H9 (cell line): ENCODE measurements around the gene RNF40. TPM values are rescaled to one million over a fixed set of nuclear protein-coding genes. Genes with fewer than 3 reads are reported as not detected.

ENCODE experiments used
- DNase-seq: peaks from one replicate; pipeline ENCODE4 v3.0.0-alpha.2; 2017
- H2AFZ ChIP-seq: one replicate; pipeline ENCODE4 v1.6.1; 2013; ENCODE audit warnings: mild to moderate bottlenecking, low read length, control low read depth, moderate library complexity
- H2AK5ac ChIP-seq: 2 replicates; pipeline ENCODE4 v1.6.1; 2013; ENCODE audit warnings: low read length, control low read depth, mixed read lengths; ENCODE audit not compliant: insufficient read length
- H2BK120ac ChIP-seq: one replicate; pipeline ENCODE4 v1.6.1; 2013; ENCODE audit warnings: low read depth, mild to moderate bottlenecking, low read length, control low read depth, inconsistent platforms; ENCODE audit not compliant: poor library complexity, severe bottlenecking
- H2BK12ac ChIP-seq: 2 replicates; pipeline ENCODE4 v1.6.1; 2013; ENCODE audit warnings: low read length, control low read depth, mixed read lengths, low read depth; ENCODE audit not compliant: insufficient read length
- H2BK15ac ChIP-seq: 2 replicates; pipeline ENCODE4 v1.6.1; 2013; ENCODE audit warnings: low read depth, low read length, control low read depth
- H2BK20ac ChIP-seq: one replicate; pipeline ENCODE4 v1.6.1; 2013; ENCODE audit warnings: low read depth, mild to moderate bottlenecking, low read length, control low read depth, inconsistent platforms; ENCODE audit not compliant: poor library complexity, severe bottlenecking
- H2BK5ac ChIP-seq: 2 replicates; pipeline ENCODE4 v1.6.1; 2013; ENCODE audit warnings: low read length, control low read depth, mixed read lengths; ENCODE audit not compliant: insufficient read length
- H3K14ac ChIP-seq: 2 replicates; pipeline ENCODE4 v1.6.1; 2013; ENCODE audit warnings: low read length, control low read depth; ENCODE audit not compliant: insufficient read depth
- H3K18ac ChIP-seq: 2 replicates; pipeline ENCODE4 v1.6.1; 2013; ENCODE audit warnings: low read depth, mild to moderate bottlenecking, mixed read lengths, low read length, control low read depth; ENCODE audit not compliant: insufficient read length
- H3K23ac ChIP-seq: 2 replicates; pipeline ENCODE4 v1.6.1; 2013; ENCODE audit warnings: low read length, control low read depth, mixed read lengths, low read depth; ENCODE audit not compliant: insufficient read length
- H3K23me2 ChIP-seq: 2 replicates; pipeline ENCODE4 v1.6.1; 2013; ENCODE audit warnings: low read depth, mild to moderate bottlenecking, mixed read lengths, low read length, control low read depth; ENCODE audit not compliant: insufficient read length, poor library complexity, severe bottlenecking
- H3K27ac ChIP-seq: 2 replicates; pipeline ENCODE4 v1.5.1; 2013; ENCODE audit warnings: low read length, control low read depth, mixed read lengths, low read depth; ENCODE audit not compliant: insufficient read length
- H3K27me3 ChIP-seq: 2 replicates; pipeline ENCODE4 v1.6.1; 2013; ENCODE audit warnings: low read length, control low read depth, inconsistent platforms; ENCODE audit not compliant: insufficient read depth
- H3K4ac ChIP-seq: 2 replicates; pipeline ENCODE4 v1.6.1; 2013; ENCODE audit warnings: low read depth, mild to moderate bottlenecking, control low read depth, inconsistent platforms, low read length, moderate library complexity
- H3K4me1 ChIP-seq: 2 replicates; pipeline ENCODE4 v1.6.1; 2013; ENCODE audit warnings: low read length, control low read depth, inconsistent platforms; ENCODE audit not compliant: insufficient read depth
- H3K4me2 ChIP-seq: 2 replicates; pipeline ENCODE4 v1.6.1; 2013; ENCODE audit warnings: low read length, control low read depth, mixed read lengths; ENCODE audit not compliant: insufficient read length, insufficient read depth
- H3K56ac ChIP-seq: 2 replicates; pipeline ENCODE4 v1.6.1; 2013; ENCODE audit warnings: low read depth, mild to moderate bottlenecking, mixed read lengths, low read length, control low read depth; ENCODE audit not compliant: insufficient read length
- H3K79me1 ChIP-seq: 2 replicates; pipeline ENCODE4 v1.6.1; 2013; ENCODE audit warnings: low read depth, mild to moderate bottlenecking, moderate library complexity, low read length, control low read depth, inconsistent platforms; ENCODE audit not compliant: insufficient read depth, poor library complexity, severe bottlenecking
- H3K79me2 ChIP-seq: 2 replicates; pipeline ENCODE4 v1.6.1; 2013; ENCODE audit warnings: low read length, control low read depth, inconsistent platforms; ENCODE audit not compliant: insufficient read depth
- H3K9ac ChIP-seq: 2 replicates; pipeline ENCODE4 v1.6.1; 2013; ENCODE audit warnings: low read length, control low read depth, mixed read lengths; ENCODE audit not compliant: insufficient read length; ENCODE audit errors: extremely low read depth
- H3K9me3 ChIP-seq: one replicate; pipeline ENCODE4 v1.6.1; 2013; ENCODE audit warnings: low read depth, low read length, inconsistent platforms; ENCODE audit not compliant: control insufficient read depth
- H3T11ph ChIP-seq: one replicate; pipeline ENCODE4 v1.6.1; 2013; ENCODE audit warnings: mild to moderate bottlenecking, low read length, control low read depth, inconsistent platforms
- H4K20me1 ChIP-seq: one replicate; pipeline ENCODE4 v1.6.1; 2013; ENCODE audit not compliant: control insufficient read depth, insufficient read length, insufficient read depth
- H4K5ac ChIP-seq: 2 replicates; pipeline ENCODE4 v1.6.1; 2013; ENCODE audit warnings: low read depth, mild to moderate bottlenecking, mixed read lengths, low read length, control low read depth; ENCODE audit not compliant: insufficient read length
- H4K8ac ChIP-seq: replicated peaks from 2 replicates; pipeline ENCODE4 v1.6.1; 2013; ENCODE audit warnings: low read length, control low read depth, mixed read lengths, low read depth; ENCODE audit not compliant: insufficient read length
- H4K91ac ChIP-seq: 2 replicates; pipeline ENCODE4 v1.6.1; 2013; ENCODE audit warnings: low read depth, mild to moderate bottlenecking, moderate library complexity, mixed read lengths, low read length, control low read depth; ENCODE audit not compliant: insufficient read length
- H3K27ac Mint-ChIP-seq, 3 experiments: 2 replicates in 2 of 3; 3 replicates in 1 of 3; pipeline ENCODE4 v1.8.0; 2020 to 2021; ENCODE audit warnings: mixed read lengths in 3 of 3, mild to moderate bottlenecking in 1 of 3, moderate library complexity in 1 of 3
- H3K27me3 Mint-ChIP-seq: 2 replicates; pipeline ENCODE4 v1.8.0; 2021; ENCODE audit warnings: low read depth, mild to moderate bottlenecking, moderate library complexity, mixed read lengths
- H3K36me3 Mint-ChIP-seq, 3 experiments: 2 replicates in 2 of 3; 3 replicates in 1 of 3; pipeline ENCODE4 v1.8.0; 2020 to 2021; ENCODE audit warnings: low read depth in 3 of 3, mixed read lengths in 3 of 3; ENCODE audit not compliant: insufficient read depth in 1 of 3
- H3K4me1 Mint-ChIP-seq, 2 experiments: 2 replicates each; pipeline ENCODE4 v1.8.0; 2020; ENCODE audit warnings: mixed read lengths in 2 of 2
- H3K4me3 Mint-ChIP-seq, 2 experiments: 2 replicates in 1 of 2; 3 replicates in 1 of 2; pipeline ENCODE4 v1.8.0; 2020 to 2021; ENCODE audit warnings: mild to moderate bottlenecking in 2 of 2, mixed read lengths in 2 of 2, moderate library complexity in 1 of 2
- H3K9me3 Mint-ChIP-seq, 2 experiments: 2 replicates in 1 of 2; 3 replicates in 1 of 2; pipeline ENCODE4 v1.8.0; 2020; ENCODE audit warnings: mild to moderate bottlenecking in 2 of 2, mixed read lengths in 2 of 2, moderate library complexity in 1 of 2
- CTCF ChIP-seq: fragments of 200-600 bp; sonication (generic); conservative IDR thresholded peaks from 3 replicates; pipeline ENCODE4 v1.8.0; 2021; ENCODE audit warnings: antibody characterized with exemption, mild to moderate bottlenecking
- WGBS: extraction: QIAGEN DNeasy Blood & Tissue Kit; methylation state at CpG from one replicate; pipeline ENCODE4 v1.1.7; 2013; ENCODE audit warnings: missing lambda C conversion rate, low lambda C conversion rate, mixed read lengths; ENCODE audit not compliant: insufficient read length; ENCODE audit errors: extremely low coverage; 5-methylcytosine and 5-hydroxymethylcytosine counted together
- total RNA-seq: library from RNA; stranded (reverse); gene quantifications from 2 replicates; pipeline ENCODE4 v1.2.1, GENCODE V29; 2021

Gene RNF40
- total RNA-seq, 1 experiment from 2014 or later = 103 TPM

- Histone ChIP-seq H3K18ac (no peak overlapping the region), H3K79me1 (peaks cover 6% of the 10 kb centered on the region), H3K4me1 (no peaks in the 10 kb centered on the region), H2AFZ (no peak overlapping the region), H2AK5ac (no peak overlapping the region), H3K4ac (no peak overlapping the region), H4K20me1 (no peaks in the 10 kb centered on the region), H3K4me2 (peak overlapping the region; percentile 95), H2BK120ac (no peak overlapping the region), H3K27ac (no peak overlapping the region), H3T11ph (no peak overlapping the region), H4K5ac (no peak overlapping the region), H4K8ac (no peak overlapping the region), H3K9me3 (no peaks in the 10 kb centered on the region), H2BK20ac (no peak overlapping the region), H2BK15ac (no peak overlapping the region), H3K9ac (peak overlapping the region; percentile 4), H3K79me2 (no peaks in the 10 kb centered on the region), H2BK12ac (no peak overlapping the region), H4K91ac (no peak overlapping the region), H2BK5ac (no peak overlapping the region), H3K23me2 (peaks cover 20% of the 10 kb centered on the region), H3K56ac (no peak overlapping the region), H3K14ac (no peak overlapping the region), H3K27me3 (no peaks in the 10 kb centered on the region), H3K23ac (no peak overlapping the region)
- no CpG with 5 or more reads among the region's 26 CpGs for WGBS
- no peak for TF ChIP-seq CTCF
- no peaks in the 10 kb centered on the region for H3K9me3 Mint-ChIP-seq
- H3K27ac Mint-ChIP-seq = peak overlapping the region in 2 of 3 experiments; percentile 63 to 94; a peak in 3 of 7 replicates
- peaks cover 27 to 60% (median 41%) of the 10 kb centered on the region in 3 experiments for H3K36me3 Mint-ChIP-seq
- no peaks in the 10 kb centered on the region for H3K27me3 Mint-ChIP-seq
- no peak for DNase-seq
- peaks cover 17 to 18% of the 10 kb centered on the region in 2 experiments for H3K4me1 Mint-ChIP-seq
- peak overlapping the region; percentile 91 to 97 for H3K4me3 Mint-ChIP-seq
Measured at GRCh38 chr16:30760577-30761426, 1.3 kb upstream of the RNF40 start.
